ENCODE results near the gene OIT3. TPM values are rescaled to one million over a fixed set of nuclear protein-coding genes. Genes with fewer than 3 reads are reported as not detected.

The OIT3 gene
- total and polyA plus RNA-seq, 7 experiments from 2014 or later: 0.49 TPM; not detected in 6

GRCh38 chr10:72943498-72944234, 50.1 kb downstream of the OIT3 start:
- ATAC-seq: no peak
- H3K9me3 ChIP-seq (ENCODE audit: control insufficient read depth in 2 of 3, low read length in 3 of 3): no peaks in the 10 kb centered on the region
- POLR2A ChIA-PET: no interaction called here
- no peaks in the 10 kb centered on the region for H3K36me3 ChIP-seq (ENCODE audit: control insufficient read depth in 2 of 3, insufficient read depth in 3 of 3, low read length in 3 of 3)
- H3K4me3 Mint-ChIP-seq: no peak overlapping the region
- no peak for DNase-seq
- peaks cover 0 to 4% (median 0%) of the 10 kb centered on the region in 7 donors for H3K4me1 Mint-ChIP-seq
- intact Hi-C loops (cut with micrococcal nuclease): no loop called here
- H3K27me3 Mint-ChIP-seq: peaks cover 4 to 42% (median 10%) of the 10 kb centered on the region in 5 donors
- no peaks in the 10 kb centered on the region for H3K36me3 Mint-ChIP-seq
- peaks cover 0 to 7% of the 10 kb centered on the region in 2 donors for H3K4me1 ChIP-seq (ENCODE audit: control insufficient read depth in 2 of 2, insufficient read depth in 2 of 2, low read length in 2 of 2)
- H3K27ac Mint-ChIP-seq: peak overlapping the region in 1 of 9 donors; percentile 77
- H3K27ac ChIP-seq (ENCODE audit: low read depth, low read length): no peak overlapping the region
- H3K4me3 ChIP-seq (ENCODE audit: low read length): no peak overlapping the region
- H3K9me3 Mint-ChIP-seq: no peaks in the 10 kb centered on the region
- CTCF ChIA-PET: no interaction called here
- H3K27me3 ChIP-seq (ENCODE audit: control insufficient read depth in 2 of 2, insufficient read depth in 2 of 2, low read length in 2 of 2): no peaks in the 10 kb centered on the region

GRCh38 chr10:72946963-72947362, 53.4 kb downstream of the OIT3 start:
- H3K27ac ChIP-seq (ENCODE audit: low read depth, low read length): no peak overlapping the region
- ChIA-PET CTCF (interaction anchor here (0.6 kb wide), 1 partner anchor 224 kb away, joined by 3 read pairs; no protein-coding TSS in a partner anchor), POLR2A (no interaction called here)
- H3K36me3 ChIP-seq (ENCODE audit: control insufficient read depth in 2 of 3, insufficient read depth in 3 of 3, low read length in 3 of 3): no peaks in the 10 kb centered on the region
- Mint-ChIP-seq H3K36me3 (no peaks in the 10 kb centered on the region), H3K4me1 (peaks cover 0 to 1% (median 0%) of the 10 kb centered on the region in 7 donors), H3K9me3 (no peaks in the 10 kb centered on the region), H3K27ac (no peak overlapping the region), H3K27me3 (peaks cover 10 to 36% (median 12%) of the 10 kb centered on the region in 5 donors), H3K4me3 (no peak overlapping the region)
- H3K27me3 ChIP-seq (ENCODE audit: control insufficient read depth in 2 of 2, insufficient read depth in 2 of 2, low read length in 2 of 2): no peaks in the 10 kb centered on the region
- H3K4me3 ChIP-seq (ENCODE audit: low read length): no peak overlapping the region
- intact Hi-C loops (cut with micrococcal nuclease): no loop called here
- DNase-seq (no peak), ATAC-seq (no peak)
- H3K9me3 ChIP-seq (ENCODE audit: control insufficient read depth in 2 of 3, low read length in 3 of 3): no peaks in the 10 kb centered on the region
- peaks cover 0 to 1% of the 10 kb centered on the region in 2 donors for H3K4me1 ChIP-seq (ENCODE audit: control insufficient read depth in 2 of 2, insufficient read depth in 2 of 2, low read length in 2 of 2)

- POLR2A ChIA-PET: no interaction called here
- no peaks in the 10 kb centered on the region for H3K36me3 Mint-ChIP-seq
- H3K4me1 Mint-ChIP-seq: peaks cover 0 to 1% (median 0%) of the 10 kb centered on the region in 7 donors
- Histone ChIP-seq H3K27ac (ENCODE audit: low read depth, low read length) (no peak overlapping the region), H3K27me3 (ENCODE audit: control insufficient read depth in 2 of 2, insufficient read depth in 2 of 2, low read length in 2 of 2) (no peaks in the 10 kb centered on the region), H3K9me3 (ENCODE audit: control insufficient read depth in 2 of 3, low read length in 3 of 3) (no peaks in the 10 kb centered on the region), H3K4me1 (ENCODE audit: control insufficient read depth in 2 of 2, insufficient read depth in 2 of 2, low read length in 2 of 2) (no peaks in the 10 kb centered on the region), H3K4me3 (ENCODE audit: low read length) (no peak overlapping the region), H3K36me3 (ENCODE audit: control insufficient read depth in 2 of 3, insufficient read depth in 3 of 3, low read length in 3 of 3) (no peaks in the 10 kb centered on the region)
- no peaks in the 10 kb centered on the region for H3K9me3 Mint-ChIP-seq
- H3K27me3 Mint-ChIP-seq: peaks cover 10 to 27% (median 12%) of the 10 kb centered on the region in 5 donors
- H3K27ac Mint-ChIP-seq: no peak overlapping the region
- DNase-seq: no peak
- no peak for ATAC-seq
- intact Hi-C loops (cut with micrococcal nuclease): no loop called here
- no peak overlapping the region for H3K4me3 Mint-ChIP-seq
- CTCF ChIA-PET: no interaction called here
Observed at GRCh38 chr10:72948762-72949161, 55.2 kb downstream of the OIT3 start.

- DNase-seq (no peak), ATAC-seq (no peak)
- Mint-ChIP-seq H3K9me3 (peaks cover 0 to 1% (median 0%) of the 10 kb centered on the region in 11 donors), H3K27me3 (peaks cover 5 to 19% (median 11%) of the 10 kb centered on the region in 5 donors), H3K4me1 (peaks cover 0 to 1% (median 0%) of the 10 kb centered on the region in 7 donors), H3K27ac (no peak overlapping the region), H3K4me3 (no peak overlapping the region), H3K36me3 (no peaks in the 10 kb centered on the region)
- Histone ChIP-seq H3K4me3 (ENCODE audit: low read length) (no peak overlapping the region), H3K27me3 (ENCODE audit: control insufficient read depth in 2 of 2, insufficient read depth in 2 of 2, low read length in 2 of 2) (no peaks in the 10 kb centered on the region), H3K36me3 (ENCODE audit: control insufficient read depth in 2 of 3, insufficient read depth in 3 of 3, low read length in 3 of 3) (no peaks in the 10 kb centered on the region), H3K9me3 (ENCODE audit: control insufficient read depth in 2 of 3, low read length in 3 of 3) (no peaks in the 10 kb centered on the region), H3K4me1 (ENCODE audit: control insufficient read depth in 2 of 2, insufficient read depth in 2 of 2, low read length in 2 of 2) (no peaks in the 10 kb centered on the region), H3K27ac (ENCODE audit: low read depth, low read length) (no peak overlapping the region)
- intact Hi-C loops (cut with micrococcal nuclease): no loop called here
- POLR2A ChIA-PET: no interaction called here
- CTCF ChIA-PET: interaction anchor here (0.6 kb wide), 1 partner anchor 160 kb away, joined by 3 read pairs; no protein-coding TSS in a partner anchor
Observed at GRCh38 chr10:72951760-72952159, 58.2 kb downstream of the OIT3 start.

- H3K4me1 Mint-ChIP-seq: peaks cover 0 to 1% (median 0%) of the 10 kb centered on the region in 7 donors
- Histone ChIP-seq H3K27ac (ENCODE audit: low read depth, low read length) (no peak overlapping the region), H3K36me3 (ENCODE audit: control insufficient read depth in 2 of 3, insufficient read depth in 3 of 3, low read length in 3 of 3) (no peaks in the 10 kb centered on the region), H3K4me3 (ENCODE audit: low read length) (no peak overlapping the region), H3K4me1 (ENCODE audit: control insufficient read depth in 2 of 2, insufficient read depth in 2 of 2, low read length in 2 of 2) (no peaks in the 10 kb centered on the region), H3K27me3 (ENCODE audit: control insufficient read depth in 2 of 2, insufficient read depth in 2 of 2, low read length in 2 of 2) (no peaks in the 10 kb centered on the region), H3K9me3 (ENCODE audit: control insufficient read depth in 2 of 3, low read length in 3 of 3) (no peaks in the 10 kb centered on the region)
- ATAC-seq (no peak), DNase-seq (no peak)
- peaks cover 5 to 19% (median 11%) of the 10 kb centered on the region in 5 donors for H3K27me3 Mint-ChIP-seq
- CTCF ChIA-PET: no interaction called here
- intact Hi-C loops (cut with micrococcal nuclease): no loop called here
- H3K36me3 Mint-ChIP-seq: no peaks in the 10 kb centered on the region
- H3K27ac Mint-ChIP-seq: no peak overlapping the region
- POLR2A ChIA-PET: no interaction called here
- no peak overlapping the region for H3K4me3 Mint-ChIP-seq
- peaks cover 0 to 1% (median 0%) of the 10 kb centered on the region in 11 donors for H3K9me3 Mint-ChIP-seq
Observed at GRCh38 chr10:72952189-72952588, 58.6 kb downstream of the OIT3 start.

GRCh38 chr10:72952642-72953158, 59.2 kb downstream of the OIT3 start:
- H3K4me1 ChIP-seq (ENCODE audit: control insufficient read depth in 2 of 2, insufficient read depth in 2 of 2, low read length in 2 of 2): no peaks in the 10 kb centered on the region
- no peak for DNase-seq
- H3K9me3 ChIP-seq (ENCODE audit: control insufficient read depth in 2 of 3, low read length in 3 of 3): no peaks in the 10 kb centered on the region
- H3K27me3 ChIP-seq (ENCODE audit: control insufficient read depth in 2 of 2, insufficient read depth in 2 of 2, low read length in 2 of 2): no peaks in the 10 kb centered on the region
- Mint-ChIP-seq H3K9me3 (peaks cover 0 to 1% (median 0%) of the 10 kb centered on the region in 11 donors), H3K27me3 (peaks cover 3 to 19% (median 11%) of the 10 kb centered on the region in 5 donors), H3K4me3 (no peak overlapping the region), H3K4me1 (peaks cover 0 to 1% (median 0%) of the 10 kb centered on the region in 7 donors), H3K27ac (no peak overlapping the region), H3K36me3 (no peaks in the 10 kb centered on the region)
- no peak overlapping the region for H3K27ac ChIP-seq (ENCODE audit: low read depth, low read length)
- intact Hi-C loops (cut with micrococcal nuclease): no loop called here
- ChIA-PET POLR2A (no interaction called here), CTCF (interaction anchor here (0.6 kb wide), 1 partner anchor 262 kb away, joined by 3 read pairs; no protein-coding TSS in a partner anchor)
- no peak overlapping the region for H3K4me3 ChIP-seq (ENCODE audit: low read length)
- H3K36me3 ChIP-seq (ENCODE audit: control insufficient read depth in 2 of 3, insufficient read depth in 3 of 3, low read length in 3 of 3): no peaks in the 10 kb centered on the region
- no peak for ATAC-seq
